Mucosa of gallbladder (tissue), 1 donor: Measurements from ENCODE around the gene KANK4. TPM values are rescaled to one million over a fixed set of nuclear protein-coding genes. Genes with fewer than 3 reads are reported as not detected.

ENCODE experiments used
- DNase-seq: peaks from one replicate; pipeline ENCODE4 v3.0.0-alpha.2; 2020; ENCODE audit warnings: low spot score
- total RNA-seq: library from RNA; stranded (reverse); gene quantifications from one replicate; pipeline ENCODE4 v1.2.1, GENCODE V29; 2021
- donor health status: DM: no; HTN: no; CAD: no.

KANK4 gene
- total RNA-seq, 1 donor from 2014 or later: 0.20 TPM

DNA sequence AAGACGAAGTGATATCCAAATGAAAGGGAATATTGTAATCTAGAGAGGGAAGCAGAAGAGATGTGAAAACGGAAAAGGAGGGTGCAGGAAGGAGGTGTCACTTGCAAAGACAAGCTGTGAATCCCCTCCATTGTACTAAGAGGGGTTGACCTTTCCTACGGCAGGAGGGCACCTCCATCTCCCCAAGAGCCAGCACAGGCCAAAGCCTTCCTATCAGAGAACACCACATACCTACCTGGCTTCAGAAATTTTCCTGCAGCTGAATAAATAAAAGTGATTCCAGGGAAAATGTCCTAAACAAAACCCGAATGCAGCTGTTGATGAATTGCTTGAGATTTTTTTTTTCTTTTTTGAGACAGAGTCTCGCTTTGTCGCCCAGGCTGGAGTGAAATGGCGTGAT, 14.3 kb downstream of the KANK4 start:
- no peak for DNase-seq

DNA sequence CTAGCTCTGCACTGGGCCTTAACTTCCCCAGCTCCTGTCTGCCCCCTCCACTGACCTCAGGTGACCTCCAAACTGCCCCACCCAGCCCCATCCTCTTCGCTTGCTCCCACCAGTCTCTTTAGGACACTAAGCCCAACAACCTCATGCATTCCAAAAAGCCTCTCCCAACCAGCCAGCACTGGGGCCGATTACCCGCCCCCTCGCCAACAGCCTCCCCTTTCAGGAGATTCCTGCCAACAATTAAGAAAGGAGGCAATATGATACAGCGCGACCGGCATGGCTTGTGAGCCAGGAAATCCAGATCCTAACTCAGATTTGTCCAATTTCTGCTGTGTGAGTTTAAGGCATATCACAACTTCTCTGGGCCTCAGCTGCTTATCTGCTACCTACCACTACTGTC, 14.7 kb downstream of the KANK4 start:
- DNase-seq: no peak

DNA sequence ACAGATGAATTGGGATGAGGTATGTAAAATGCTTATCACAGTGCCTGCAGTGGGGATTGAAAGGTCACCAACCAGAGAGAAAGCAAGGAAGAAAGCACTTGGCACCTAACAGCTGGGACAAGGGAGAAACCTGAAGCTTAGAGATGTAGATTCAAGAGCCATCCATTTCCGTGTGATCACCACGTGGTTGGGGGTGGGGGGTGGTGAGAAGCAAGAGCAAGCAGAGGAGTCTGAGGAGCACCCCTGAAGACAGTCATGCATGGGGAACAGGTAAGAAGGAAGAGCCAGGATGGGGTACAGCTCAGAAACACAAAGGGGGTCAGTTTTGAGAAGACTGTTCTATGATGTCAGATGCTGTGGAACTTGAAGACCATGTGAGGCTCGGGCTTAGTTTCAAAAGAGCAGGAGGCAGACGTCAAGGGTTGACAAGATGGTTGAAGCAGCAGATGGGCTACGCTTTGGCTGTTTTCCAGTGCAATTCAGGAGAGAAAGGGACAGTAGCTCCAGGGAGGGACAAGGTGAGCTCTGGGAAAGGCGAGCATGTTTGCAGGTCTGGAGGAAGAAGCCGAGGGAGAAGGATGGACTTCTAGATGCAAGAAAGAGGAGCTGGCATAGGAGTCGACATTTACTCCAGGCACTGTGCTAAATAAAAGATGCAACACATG, 17.4 kb downstream of the KANK4 start:
- no peak for DNase-seq

DNA sequence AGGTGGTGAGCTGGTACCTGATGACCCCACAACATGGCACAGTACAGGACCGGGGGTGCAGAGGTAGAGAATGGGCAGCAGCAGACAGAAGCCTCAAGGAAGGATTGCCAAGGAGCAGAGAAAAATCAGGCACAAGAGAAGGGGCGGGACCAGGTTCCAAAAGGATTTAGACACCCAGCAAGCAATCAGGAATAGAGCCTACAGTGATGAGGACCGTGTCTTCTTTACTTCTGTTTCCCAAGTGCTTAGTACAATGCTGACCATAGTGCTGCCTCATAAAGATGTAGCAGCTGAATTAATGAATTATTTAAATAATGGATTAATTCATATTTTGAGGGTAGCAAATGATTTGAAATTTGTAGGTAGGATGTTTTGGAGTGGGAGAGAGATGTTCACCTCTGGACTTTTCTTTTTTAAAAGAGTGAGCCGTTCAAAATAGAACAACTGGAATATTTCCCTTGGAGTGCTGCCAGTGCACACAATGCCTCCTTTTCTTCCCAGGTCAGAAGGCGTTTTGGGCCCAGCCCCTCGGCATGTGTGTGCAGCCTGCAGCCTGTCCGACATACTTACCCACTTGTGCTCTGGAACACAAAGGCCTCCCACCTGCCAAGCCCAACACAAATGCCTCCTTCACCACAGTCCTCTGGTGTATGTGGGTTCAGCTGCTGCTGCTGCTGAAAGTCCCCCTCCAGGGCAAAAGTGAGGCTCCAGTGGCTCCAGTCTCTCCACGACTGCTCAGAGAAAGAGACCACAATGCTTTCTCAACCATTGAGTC, 19.6 kb downstream of the KANK4 start:
- DNase-seq: no peak

DNA sequence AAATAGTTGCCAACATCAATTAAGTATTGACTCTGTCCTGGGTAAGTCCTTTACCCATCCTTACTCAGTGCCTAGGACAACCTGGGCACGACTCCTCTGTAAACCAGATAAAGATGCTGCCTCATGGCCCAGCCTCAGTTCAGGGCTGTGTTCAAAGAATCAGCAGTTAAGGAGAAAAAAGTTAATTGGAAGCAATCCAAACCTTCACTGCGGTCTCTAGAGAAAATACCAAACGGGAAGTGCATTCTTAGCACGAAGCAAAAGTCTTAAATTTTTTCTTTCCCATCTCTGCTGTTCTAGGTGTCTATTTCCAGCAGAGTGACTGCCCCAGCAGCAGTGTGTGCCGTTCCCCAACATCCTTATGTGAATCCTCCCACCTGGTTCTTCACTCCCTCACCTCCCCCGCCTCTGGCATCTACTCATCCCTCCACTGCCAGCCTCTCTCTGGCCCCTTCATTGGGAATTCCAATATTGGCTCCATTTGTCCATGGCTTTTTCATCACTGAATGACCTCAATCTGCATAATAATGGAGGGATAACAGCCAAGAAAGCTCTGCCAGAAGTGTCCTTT, 23.2 kb downstream of the KANK4 start:
- DNase-seq: no peak

DNA sequence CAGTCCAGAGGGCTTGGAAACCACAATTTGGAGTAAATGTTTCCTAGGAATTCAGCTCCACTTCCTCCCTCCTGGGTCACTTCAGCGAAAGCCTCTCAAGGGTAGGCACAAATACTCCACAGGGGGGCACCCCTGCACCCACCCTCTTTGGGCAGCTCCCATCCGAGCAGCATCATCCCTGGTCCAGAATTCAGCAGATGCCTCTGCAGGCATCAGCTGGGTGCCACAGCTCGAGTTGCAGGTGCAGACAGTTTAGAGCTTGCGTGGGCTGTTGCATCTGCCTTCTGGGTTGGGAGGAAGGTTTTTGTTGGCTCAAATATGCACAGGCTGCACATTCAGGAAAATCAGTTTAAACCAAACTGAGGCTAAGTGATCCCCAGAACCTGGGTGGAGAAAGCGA, 25.0 kb downstream of the KANK4 start:
- no peak for DNase-seq

DNA sequence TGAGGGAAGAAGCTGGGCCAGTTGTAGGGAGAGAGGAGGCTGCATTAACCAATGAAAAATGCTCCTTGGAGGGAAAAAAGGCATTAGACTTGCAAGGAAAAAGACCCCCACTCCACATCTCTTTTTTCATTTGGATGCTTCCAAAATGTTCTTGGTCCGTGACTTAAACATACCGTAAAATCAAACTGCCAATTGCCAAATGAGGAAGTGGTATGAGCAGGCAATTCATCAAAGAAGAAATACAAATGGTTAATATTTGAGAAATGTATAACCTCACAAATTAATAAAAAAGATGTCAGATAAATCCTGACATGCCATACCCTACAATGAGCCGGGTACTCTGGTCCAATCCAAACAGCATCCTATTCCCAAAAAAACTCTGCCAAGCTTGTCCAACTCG, 30.6 kb downstream of the KANK4 start:
- DNase-seq: no peak

DNA sequence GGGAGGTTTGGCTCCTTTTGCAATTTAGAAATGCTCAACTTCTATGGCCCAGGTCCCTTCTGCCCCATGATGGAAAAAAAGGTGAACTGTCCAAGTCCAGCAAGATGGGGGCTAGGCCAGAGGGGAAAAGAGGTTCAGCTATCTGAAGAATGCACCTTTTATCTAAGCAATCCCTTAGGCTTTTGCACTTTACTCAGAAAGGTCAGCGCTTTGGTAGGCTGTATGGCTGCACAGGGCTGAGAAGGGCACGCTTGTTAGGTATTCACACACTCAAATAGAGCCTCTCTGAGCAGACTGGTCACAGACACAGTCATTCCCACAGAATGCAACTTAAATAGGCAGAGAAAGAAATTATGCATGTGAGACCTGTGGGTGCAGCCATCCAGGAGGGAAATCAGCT, 31.0 kb downstream of the KANK4 start:
- no peak for DNase-seq

DNA sequence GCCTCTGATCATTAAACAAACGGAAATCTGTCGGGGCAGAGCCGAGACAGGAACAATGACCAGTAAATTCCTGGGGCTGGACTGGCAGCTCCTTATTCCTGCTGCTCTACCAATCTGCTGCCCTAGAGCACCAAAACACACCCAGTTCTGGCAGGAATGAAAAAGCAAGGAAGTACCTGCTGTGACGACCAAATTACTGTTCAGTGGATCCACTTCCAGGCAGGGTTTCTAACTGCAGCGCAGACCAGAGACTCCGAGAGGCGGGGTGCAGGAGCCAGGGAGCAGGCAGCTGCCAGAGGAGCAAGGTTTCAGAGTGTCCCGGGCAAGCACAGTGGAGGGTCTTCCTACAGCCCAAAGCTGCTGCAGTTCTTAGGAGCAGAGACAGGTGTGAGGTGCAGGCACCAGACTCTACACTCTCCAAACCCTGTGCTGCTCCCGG, 32.4 kb downstream of the KANK4 start:
- DNase-seq: no peak

DNA sequence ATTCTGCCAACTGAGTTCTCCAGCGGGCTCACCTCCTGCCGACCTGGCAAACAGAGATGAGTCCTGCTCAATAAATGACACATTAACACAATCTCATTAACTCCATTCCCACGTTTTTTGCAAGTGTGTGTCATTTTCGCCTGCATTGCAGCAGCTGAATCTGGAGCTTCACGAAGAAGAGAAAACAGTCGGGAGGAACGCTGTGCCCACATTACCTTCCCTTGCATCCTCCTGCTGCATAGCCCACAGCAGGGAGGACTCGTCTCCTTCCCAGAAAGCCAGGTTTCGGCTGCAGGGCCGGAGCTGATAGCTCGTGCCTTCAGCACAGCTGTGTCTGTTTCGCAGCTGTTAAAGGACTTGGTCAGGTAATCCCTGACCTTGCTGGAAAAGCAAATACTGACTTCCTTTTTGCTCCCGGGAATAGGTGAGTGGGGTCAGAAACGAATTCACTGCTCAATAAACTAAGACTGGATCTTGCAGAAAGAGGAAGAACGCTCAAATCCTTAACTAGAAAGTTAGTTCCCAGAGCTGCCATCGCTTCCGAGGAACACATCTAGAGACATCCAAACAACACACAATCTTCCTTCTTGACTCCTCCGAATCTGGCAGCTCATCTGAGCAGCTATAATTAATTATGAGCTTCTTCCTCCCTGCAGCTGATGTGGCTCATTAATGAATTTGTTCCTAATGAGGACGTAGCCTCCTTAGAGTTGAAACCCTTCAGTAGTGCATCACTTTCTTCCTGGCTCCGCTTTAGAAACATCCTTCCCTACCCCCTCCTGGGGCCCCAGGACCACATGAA, 33.0 kb downstream of the KANK4 start:
- no peak for DNase-seq

DNA sequence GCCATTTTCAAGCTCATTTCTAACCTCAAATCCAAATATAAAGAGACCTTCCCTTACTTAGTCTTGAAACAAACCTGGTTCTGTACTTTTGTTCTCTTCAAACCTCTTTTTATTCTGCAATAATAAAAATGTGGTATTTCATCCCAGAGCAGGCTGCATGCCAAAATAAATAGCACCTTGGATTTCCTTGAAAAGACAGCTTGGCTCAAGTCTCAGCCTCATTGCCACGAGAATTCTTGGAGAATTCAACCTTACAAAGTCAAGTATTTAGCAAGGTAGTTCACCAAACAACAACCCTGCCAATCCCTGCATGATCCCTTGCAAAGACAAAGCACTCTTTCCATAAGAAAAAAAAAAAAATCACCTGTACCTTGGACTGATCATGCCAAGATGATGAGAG, 33.8 kb downstream of the KANK4 start:
- no peak for DNase-seq

DNA sequence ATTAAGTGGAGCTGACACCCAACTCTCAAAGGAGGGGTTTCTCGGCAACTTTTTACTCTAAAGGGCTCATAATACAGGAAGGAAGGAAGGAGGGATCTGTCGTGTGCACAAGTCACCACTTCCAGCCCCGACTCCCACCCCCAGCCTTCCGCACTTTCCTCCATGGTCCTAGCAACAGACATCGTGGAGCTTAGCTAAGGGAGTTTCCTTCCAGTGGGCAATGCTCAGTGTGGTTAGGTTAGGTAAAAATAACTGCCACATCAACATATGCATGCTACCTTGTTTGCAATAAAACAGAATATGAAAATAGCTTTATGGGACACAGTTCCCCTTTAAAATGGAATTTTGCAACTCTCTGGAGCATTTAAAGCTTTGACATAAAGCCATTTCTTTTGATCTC, 35.2 kb downstream of the KANK4 start:
- DNase-seq: no peak

DNA sequence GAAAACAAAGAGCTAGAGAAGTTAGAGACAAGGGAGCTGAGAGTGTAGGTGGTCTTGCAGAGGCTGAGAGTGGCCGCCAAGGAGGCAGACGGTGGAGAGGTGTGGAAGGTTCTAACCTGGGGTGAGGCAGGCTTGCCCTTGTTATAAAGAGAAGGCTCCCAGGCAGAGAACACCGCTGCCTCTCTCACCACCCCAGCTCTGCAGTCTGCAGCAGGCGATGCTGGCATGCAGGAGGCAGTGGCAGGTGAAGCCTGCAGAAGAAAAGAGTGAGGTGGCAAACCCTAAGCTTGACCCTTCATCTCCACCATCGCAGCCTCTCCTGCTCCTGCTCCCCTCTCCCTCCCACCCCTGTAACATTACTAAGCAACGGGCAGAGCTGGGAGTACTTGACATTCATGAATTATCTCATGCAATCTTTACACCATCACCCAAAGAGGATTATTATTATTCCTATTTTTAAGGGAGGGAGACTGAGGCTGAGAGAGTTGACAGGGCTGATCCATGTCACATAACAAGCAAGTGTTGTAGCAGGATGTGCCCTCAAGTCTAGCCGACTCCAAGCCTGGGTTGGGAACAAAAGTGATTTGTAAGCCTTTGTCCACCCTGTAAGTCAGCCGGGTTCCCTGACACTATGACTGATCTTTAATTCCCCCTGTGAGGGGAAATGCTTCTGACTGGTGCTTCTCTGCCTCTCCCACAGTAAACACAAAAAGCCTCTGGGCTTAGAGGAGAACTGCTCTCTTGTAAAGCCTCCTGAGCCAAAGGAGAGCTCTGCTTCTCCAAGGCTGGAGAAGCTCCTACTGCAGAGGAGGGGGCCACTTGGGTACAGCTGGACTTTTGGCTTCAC, 36.1 kb downstream of the KANK4 start:
- DNase-seq: no peak

DNA sequence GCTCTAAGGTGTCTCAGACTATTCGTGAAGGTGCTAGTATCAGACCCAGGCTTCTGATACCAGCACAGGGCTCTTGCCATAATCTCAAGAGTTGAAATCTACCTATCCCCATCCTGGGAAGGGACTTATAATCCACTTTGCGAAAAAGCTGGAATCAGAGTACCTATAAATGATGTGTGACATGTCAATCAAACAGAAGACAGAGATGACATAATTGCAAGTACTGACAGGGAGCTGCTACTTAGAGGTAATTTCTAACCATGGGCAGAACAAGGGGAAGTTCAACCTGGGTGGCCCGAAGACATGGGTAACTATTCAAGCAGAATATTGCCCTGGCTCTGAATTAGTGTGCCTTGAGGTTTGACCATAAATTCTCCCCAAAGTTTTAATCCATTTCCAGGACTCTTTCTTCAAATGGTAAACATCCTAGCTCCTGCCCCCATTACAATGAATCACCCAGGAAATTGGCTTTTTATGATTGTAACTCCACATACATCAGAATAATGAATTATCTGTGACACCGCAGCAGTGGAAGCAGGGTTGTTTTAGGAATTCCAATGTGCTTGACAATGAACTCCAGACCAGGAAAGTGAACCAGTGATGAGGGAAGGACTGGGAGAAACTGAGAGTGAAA, 37.2 kb downstream of the KANK4 start:
- no peak for DNase-seq

DNA sequence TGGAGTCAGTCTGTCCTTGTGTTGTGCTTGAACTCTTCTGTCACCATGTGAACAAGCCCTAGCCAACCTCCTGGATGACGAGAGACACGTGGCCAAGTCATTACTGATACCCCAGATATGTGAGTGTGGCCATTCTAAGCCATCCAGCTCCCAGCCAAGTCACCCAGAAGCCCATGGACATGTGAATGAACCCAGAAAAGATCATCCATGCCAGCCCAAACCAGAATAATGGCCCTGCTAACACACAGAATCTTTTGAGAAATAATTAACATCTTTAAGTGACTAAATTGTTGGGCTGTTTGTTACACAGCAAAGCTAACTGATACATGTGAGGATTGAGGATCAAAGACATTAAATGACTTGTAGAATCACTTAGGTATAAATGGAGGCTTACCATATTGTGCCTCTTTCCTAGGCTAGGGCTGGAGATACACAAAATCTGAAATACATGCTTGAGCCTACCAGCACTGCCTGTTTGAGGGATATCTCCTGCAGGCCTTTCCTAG, 38.2 kb downstream of the KANK4 start:
- DNase-seq: no peak

DNA sequence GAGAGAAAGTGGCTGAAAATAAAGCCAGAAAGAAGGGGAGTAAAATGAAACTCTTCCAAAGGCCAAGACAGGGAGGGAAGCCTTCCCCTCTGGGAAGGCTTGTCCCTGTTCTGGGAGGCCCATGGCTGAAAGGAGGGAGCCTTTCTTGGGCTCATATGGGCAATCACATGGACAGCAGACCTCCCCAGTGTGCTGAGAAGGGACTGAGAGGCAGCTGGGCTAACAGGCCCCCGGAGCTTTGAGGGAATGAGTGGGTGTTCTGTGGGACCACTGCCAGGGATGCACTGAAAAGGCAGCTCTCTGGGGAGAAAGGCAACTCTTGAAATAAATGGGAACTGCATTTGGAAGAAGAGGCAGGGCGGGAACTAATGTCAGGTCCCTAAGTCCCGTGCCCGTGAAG, 39.1 kb downstream of the KANK4 start:
- DNase-seq: no peak

DNA sequence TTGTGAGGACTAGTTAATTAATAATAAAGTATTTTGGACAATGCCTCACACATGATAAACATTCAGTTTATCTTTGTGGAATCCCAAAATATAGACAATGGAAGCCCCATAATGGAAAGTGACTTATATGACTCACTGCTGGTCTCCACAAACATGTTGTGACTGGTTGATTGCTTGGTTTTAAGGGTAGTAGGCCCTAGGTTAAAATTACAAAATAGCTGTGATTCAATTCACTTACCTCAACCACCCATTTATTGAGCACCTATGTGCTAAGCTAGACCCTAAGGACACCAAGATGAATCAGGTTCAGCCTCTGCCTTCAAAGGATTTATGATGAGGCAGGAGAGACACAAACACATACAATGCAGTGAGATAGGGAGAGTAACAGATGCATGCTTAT, 42.4 kb downstream of the KANK4 start:
- no peak for DNase-seq

DNA sequence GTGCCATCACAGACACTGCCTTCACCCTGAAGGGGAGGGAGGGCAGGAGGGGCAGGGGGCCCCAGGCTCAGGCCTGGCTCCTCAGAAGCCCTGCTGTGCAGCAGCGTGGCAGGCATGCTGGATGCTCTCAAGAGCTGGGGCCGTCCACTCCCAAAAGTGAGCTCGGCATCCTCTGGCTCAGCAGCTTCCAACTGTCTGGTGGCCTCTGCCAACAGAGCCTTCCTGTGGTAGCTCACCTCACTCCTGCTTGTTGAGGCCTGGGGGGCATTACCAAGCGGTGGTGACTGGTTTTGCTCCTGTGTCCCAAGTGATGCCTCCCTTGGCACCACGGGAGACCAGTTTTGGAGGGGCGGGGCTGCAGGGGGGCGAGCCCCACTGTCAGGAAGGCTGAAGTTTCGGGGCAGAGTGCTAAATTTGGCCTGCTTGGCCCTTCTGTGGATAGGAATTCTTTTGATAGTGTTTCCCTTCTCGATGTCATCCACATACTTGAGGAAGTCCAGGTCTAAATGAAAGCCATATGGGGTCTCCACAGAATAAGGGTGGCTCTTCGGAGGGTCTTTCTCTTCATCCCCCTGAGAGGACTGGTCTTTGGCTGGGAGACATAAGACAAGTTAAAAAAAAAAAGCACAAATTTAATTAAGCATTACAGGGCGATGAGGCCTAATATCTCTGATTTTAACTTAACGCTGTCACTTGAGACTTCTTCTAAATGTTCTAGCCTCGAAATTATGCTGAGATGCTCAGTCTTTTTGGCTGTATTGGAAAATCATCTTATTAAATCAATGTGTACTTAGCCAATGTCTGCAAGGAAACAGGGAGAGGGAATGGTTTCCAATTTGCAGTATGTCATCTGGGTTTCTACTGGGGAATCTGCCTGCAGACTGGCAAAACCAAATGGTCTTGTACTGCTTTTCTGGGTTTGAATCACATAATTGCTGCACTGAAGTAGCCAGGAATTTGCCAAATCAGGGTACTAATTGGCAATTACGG, 44.4 kb downstream of the KANK4 start:
- DNase-seq: no peak

DNA sequence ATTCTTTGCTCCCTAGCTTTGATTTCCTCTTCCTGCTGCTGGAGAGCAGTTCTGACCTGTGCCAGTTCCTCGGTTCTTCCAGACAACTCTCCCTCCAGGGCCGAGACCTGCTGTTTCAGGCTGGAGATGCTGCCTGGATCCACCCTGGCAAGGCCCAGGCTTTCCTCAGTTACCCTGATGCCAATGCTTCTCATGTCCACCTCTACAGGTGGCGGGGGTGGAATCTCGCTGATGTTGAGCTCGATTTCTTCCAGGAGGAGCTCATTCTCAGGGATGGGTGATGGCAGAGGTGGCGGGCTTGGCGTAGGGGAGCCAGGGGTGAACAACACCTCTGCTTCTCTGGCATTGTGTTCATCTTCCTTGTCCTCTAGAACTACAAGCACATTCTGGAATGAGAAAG, 45.3 kb downstream of the KANK4 start:
- no peak for DNase-seq
